ENCODE data around the gene ERF. TPM values are rescaled to one million over a fixed set of nuclear protein-coding genes. Genes with fewer than 3 reads are reported as not detected.

Gene ERF
- total RNA-seq, 1 donor from 2014 or later: 111 TPM

DNA sequence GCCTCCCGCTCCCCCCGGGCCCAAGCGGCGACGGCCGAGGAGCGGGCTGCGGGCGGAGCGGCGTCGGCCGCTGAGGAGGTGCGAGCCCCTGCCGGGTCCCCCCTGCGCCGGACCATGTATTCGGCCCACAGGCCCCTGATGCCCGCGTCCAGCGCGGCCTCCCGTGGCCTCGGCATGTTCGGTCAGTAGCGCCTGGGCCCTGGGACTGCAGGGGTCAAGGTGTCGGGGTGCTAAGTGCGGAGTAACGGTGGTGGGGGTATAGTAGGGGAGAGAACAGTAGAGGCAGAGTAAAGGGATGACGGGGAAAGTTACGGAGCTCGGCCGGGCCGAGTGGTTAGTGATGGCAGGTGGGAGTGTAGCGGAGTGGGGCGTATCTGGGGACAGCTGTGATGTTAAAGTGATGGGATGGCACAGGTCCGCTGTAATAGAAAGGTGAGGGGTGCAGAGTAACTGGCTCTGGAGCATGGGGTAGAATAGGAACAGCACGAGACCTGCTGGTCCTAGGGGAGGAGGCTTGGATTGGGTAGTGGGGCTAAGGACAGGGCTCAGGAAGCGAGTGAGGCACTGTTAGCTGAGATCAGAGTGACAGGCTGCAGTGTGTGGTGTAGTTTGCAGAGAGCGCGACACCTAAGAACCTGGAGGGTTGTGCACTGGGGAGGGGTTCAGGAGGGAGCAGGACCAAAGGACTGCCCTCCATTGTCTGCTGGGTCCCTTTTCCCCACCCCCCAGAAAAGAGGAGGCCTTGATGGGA, 29.8 kb upstream of the ERF start:
- H3K4me3 Mint-ChIP-seq (ENCODE audit: low read depth): peak overlapping the region; percentile 95
- DNase-seq (ENCODE audit: low spot score, unreplicated experiment): no peak
- H3K9me3 Mint-ChIP-seq (ENCODE audit: low read depth): no peaks in the 10 kb centered on the region
- TF ChIP-seq, protein P1, sequence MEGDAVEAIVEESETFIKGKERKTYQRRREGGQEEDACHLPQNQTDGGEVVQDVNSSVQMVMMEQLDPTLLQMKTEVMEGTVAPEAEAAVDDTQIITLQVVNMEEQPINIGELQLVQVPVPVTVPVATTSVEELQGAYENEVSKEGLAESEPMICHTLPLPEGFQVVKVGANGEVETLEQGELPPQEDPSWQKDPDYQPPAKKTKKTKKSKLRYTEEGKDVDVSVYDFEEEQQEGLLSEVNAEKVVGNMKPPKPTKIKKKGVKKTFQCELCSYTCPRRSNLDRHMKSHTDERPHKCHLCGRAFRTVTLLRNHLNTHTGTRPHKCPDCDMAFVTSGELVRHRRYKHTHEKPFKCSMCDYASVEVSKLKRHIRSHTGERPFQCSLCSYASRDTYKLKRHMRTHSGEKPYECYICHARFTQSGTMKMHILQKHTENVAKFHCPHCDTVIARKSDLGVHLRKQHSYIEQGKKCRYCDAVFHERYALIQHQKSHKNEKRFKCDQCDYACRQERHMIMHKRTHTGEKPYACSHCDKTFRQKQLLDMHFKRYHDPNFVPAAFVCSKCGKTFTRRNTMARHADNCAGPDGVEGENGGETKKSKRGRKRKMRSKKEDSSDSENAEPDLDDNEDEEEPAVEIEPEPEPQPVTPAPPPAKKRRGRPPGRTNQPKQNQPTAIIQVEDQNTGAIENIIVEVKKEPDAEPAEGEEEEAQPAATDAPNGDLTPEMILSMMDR (IDR thresholded peaks at IDR 0.05; ENCODE audit: unreplicated experiment): no peak
- H3K36me3 Mint-ChIP-seq (ENCODE audit: insufficient read depth): peaks cover 1% of the 10 kb centered on the region
- no peaks in the 10 kb centered on the region for H3K27me3 Mint-ChIP-seq
- peak overlapping the region; percentile 94 for H3K27ac Mint-ChIP-seq
- H3K4me1 Mint-ChIP-seq (ENCODE audit: low read depth): peaks cover 27% of the 10 kb centered on the region

DNA sequence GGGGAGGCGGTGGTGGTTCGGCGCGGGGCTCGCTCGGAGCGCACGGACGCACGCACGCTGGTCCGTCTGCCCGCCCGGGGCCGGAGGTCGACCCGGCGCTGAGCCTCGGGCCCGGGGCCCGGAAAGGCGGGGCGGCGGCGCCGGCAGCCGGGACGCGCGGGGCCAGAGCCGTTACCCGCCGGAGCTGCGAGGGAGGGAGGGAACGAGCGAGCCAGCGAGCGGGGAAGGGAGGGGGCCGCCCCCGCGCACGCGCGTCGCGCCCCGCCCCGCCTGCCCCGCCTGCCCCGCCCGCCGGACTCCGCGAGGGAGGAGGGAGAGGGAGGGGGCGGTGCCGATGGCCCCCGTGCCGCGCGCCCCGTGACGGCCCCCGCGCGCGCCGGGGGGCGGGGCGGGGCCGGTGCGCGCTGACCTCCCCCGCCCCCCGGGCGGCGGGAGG, 29.2 kb upstream of the ERF start:
- Mint-ChIP-seq H3K27ac (no peak overlapping the region), H3K36me3 (ENCODE audit: insufficient read depth) (peaks cover 1% of the 10 kb centered on the region), H3K4me1 (ENCODE audit: low read depth) (peaks cover 33% of the 10 kb centered on the region), H3K27me3 (no peaks in the 10 kb centered on the region), H3K9me3 (ENCODE audit: low read depth) (no peaks in the 10 kb centered on the region), H3K4me3 (ENCODE audit: low read depth) (no peak overlapping the region)
- peak; percentile 63 for DNase-seq (ENCODE audit: low spot score, unreplicated experiment)
- TF ChIP-seq, protein P1 (IDR thresholded peaks at IDR 0.05; ENCODE audit: unreplicated experiment): no peak

DNA sequence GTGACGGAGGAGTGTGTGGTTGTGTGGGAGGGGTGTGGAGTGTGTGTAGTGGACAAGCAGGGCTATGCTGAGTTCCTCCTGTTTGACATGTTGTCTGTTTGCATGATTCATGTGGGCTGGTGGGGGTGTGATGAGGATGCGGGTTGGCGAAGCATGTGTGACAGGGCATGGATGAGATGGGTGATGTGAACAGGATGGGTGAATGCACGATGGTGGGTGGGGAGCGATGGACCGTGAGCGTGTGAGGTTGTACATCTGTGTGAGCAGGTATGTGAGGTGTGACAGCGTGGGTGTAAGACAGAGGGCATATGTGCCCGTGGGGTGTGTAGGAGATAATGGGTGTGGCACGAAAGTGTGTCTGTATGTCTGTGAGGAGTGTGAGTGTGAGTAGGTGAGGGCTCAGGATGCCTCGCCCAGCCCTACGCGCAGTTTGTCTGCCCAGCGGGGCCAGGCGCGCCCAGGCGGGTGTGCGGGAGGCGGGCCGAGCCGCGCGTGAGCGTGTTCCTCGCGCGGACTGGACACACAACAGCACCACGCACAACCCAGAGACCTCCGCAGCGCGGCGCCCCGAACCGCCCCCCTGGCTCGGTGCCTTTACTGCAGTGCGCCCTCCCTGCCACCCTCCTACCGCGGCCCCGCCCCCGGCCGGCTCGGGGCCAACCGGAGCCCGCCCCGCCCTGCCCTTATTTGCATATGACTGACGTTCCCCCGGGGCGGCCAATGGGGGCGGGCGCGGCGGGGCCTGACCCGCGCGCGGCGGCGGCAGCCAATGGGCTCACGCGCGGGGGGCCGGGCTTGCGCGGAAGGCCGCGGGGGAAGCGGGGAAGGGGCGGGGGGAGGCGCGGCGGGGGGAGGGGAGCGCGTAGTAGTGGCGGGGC, 28.5 kb upstream of the ERF start:
- peaks cover 38% of the 10 kb centered on the region for H3K4me1 Mint-ChIP-seq (ENCODE audit: low read depth)
- DNase-seq (ENCODE audit: low spot score, unreplicated experiment): peak; percentile 94
- no peak overlapping the region for H3K4me3 Mint-ChIP-seq (ENCODE audit: low read depth)
- no peaks in the 10 kb centered on the region for H3K9me3 Mint-ChIP-seq (ENCODE audit: low read depth)
- H3K36me3 Mint-ChIP-seq (ENCODE audit: insufficient read depth): peaks cover under 1% of the 10 kb centered on the region
- H3K27ac Mint-ChIP-seq: no peak overlapping the region
- no peaks in the 10 kb centered on the region for H3K27me3 Mint-ChIP-seq
- TF ChIP-seq, protein P1 (IDR thresholded peaks at IDR 0.05; ENCODE audit: unreplicated experiment): no peak

DNA sequence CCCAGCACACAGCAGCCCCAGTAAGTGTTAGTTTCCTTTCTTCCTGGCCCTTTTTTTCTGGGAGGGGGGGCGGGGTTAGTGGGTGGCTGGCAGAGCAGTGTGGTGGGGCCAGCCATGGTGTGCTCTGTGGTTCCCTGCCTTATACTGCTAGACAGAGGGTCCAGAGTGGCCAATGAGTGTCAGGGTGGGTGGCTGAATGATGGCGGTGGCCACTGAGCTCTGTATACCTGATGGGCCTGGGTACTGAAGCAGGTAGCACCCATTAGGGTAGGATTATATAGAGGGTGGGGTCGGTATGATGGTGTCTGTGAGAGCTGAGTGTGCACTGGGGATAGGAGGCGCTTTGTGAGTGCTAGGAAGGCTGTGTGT, 27.9 kb upstream of the ERF start:
- no peaks in the 10 kb centered on the region for H3K9me3 Mint-ChIP-seq (ENCODE audit: low read depth)
- DNase-seq (ENCODE audit: low spot score, unreplicated experiment): no peak
- no peak overlapping the region for H3K27ac Mint-ChIP-seq
- no peaks in the 10 kb centered on the region for H3K36me3 Mint-ChIP-seq (ENCODE audit: insufficient read depth)
- no peaks in the 10 kb centered on the region for H3K27me3 Mint-ChIP-seq
- H3K4me1 Mint-ChIP-seq (ENCODE audit: low read depth): peaks cover 39% of the 10 kb centered on the region
- no peak overlapping the region for H3K4me3 Mint-ChIP-seq (ENCODE audit: low read depth)
- TF ChIP-seq, protein P1 (IDR thresholded peaks at IDR 0.05; ENCODE audit: unreplicated experiment): no peak
